Panc1 (cell line): ENCODE results near the gene ATXN7L2. TPM values are rescaled to one million over a fixed set of nuclear protein-coding genes. Genes with fewer than 3 reads are reported as not detected.

Experiments used
- ATAC-seq: fragments of 200-7000 bp; cut with Tn5 transposase; 2 replicates; pipeline ENCODE4 v1.9.1; 2020; ENCODE audit warnings: mild to moderate bottlenecking, moderate library complexity
- BruUV-seq: library from RNA; stranded (reverse); fragments of 400-500 nt; replicated peaks from 2 replicates; lab custom pipeline; 2021; lab: Mats Ljungman, UMichigan
- CTCF ChIA-PET: fragments of 300-600 bp; sonication (Branson Sonifier 250); formaldehyde crosslinking; loops from one replicate; lab custom pipeline; 2022; ENCODE audit warnings: antibody characterized with exemption; lab: Charles Lee
- POLR2A ChIA-PET: fragments of 300-600 bp; sonication (Branson Sonifier 250); formaldehyde crosslinking; loops from one replicate; lab custom pipeline; 2022; ENCODE audit warnings: antibody characterized with exemption; lab: Charles Lee
- DNase-seq: peaks from one replicate; pipeline ENCODE4 v3.0.0-alpha.2; 2010; ENCODE audit warnings: low read depth, low spot score
- H3K27ac ChIP-seq: 2 replicates; pipeline ENCODE4 v1.5.1; 2011; ENCODE audit warnings: mild to moderate bottlenecking, low read length, inconsistent platforms
- H3K27me3 ChIP-seq: fragments of 200-500 bp; sonication (Bioruptor generic); 2 replicates; pipeline ENCODE4 v1.6.0; 2014; ENCODE audit warnings: low read length, inconsistent platforms; ENCODE audit not compliant: control insufficient read depth, insufficient read depth
- H3K36me3 ChIP-seq: fragments of 200-500 bp; sonication (Bioruptor generic); 2 replicates; pipeline ENCODE4 v1.5.1; 2014; ENCODE audit warnings: inconsistent platforms, mild to moderate bottlenecking, low read length, moderate library complexity; ENCODE audit not compliant: control insufficient read depth, insufficient read depth
- H3K4me1 ChIP-seq: 2 replicates; pipeline ENCODE4 v1.5.1; 2011; ENCODE audit warnings: inconsistent platforms, mild to moderate bottlenecking, low read length, moderate library complexity; ENCODE audit not compliant: control insufficient read depth, insufficient read depth
- H3K4me3 ChIP-seq, 2 experiments: 2 replicates each; pipeline ENCODE4 v1.5.1; 2011 to 2012; ENCODE audit warnings: low read depth in 2 of 2, low read length in 2 of 2, mild to moderate bottlenecking in 2 of 2, inconsistent platforms in 1 of 2, moderate library complexity in 1 of 2
- H3K9me3 ChIP-seq: fragments of 200-500 bp; sonication (Bioruptor generic); 2 replicates; pipeline ENCODE4 v1.5.1; 2014; ENCODE audit warnings: low read depth, mild to moderate bottlenecking, inconsistent platforms, low read length, moderate library complexity; ENCODE audit not compliant: control insufficient read depth, insufficient read depth
- POLR2AphosphoS5 ChIP-seq: IDR thresholded peaks from 2 replicates; pipeline ENCODE4 v1.6.1; 2012; ENCODE audit warnings: mild to moderate bottlenecking, low read depth, low read length, moderate library complexity
- SIN3A ChIP-seq: IDR thresholded peaks from 2 replicates; pipeline ENCODE4 v1.6.1; 2012; ENCODE audit warnings: low read depth, mild to moderate bottlenecking, low read length, moderate library complexity, borderline replicate concordance; ENCODE audit not compliant: insufficient read depth
- TCF7L2 ChIP-seq: IDR thresholded peaks from 2 replicates; pipeline ENCODE4 v1.6.1; 2011; ENCODE audit warnings: mild to moderate bottlenecking, low read depth, low read length, inconsistent platforms
- in situ Hi-C: cut with HindIII; loops from 2 replicates; pipeline ENCODE4 v1.10.0; 2016; ENCODE audit warnings: low sequenced_read_pairs, low pct_unique_long_range_greater_than_20kb
- intact Hi-C: fragments of 100-400 bp; cut with micrococcal nuclease; formaldehyde crosslinking; loops from one replicate; pipeline ENCODE4 v1.10.0; 2022; ENCODE audit not compliant: unreplicated experiment
- total RNA-seq: library from RNA; stranded (reverse); gene quantifications from one replicate; pipeline ENCODE4 v1.2.1, GENCODE V29; 2021; ENCODE audit not compliant: unreplicated experiment
- TF ChIP-seq, protein P1 (sequence below), 2 experiments: IDR thresholded peaks; 2 replicates each; pipeline ENCODE4 v1.6.1; 2011 to 2012; ENCODE audit warnings: low read depth in 2 of 2, control low read depth in 1 of 2, low read length in 1 of 2, mild to moderate bottlenecking in 1 of 2, moderate library complexity in 1 of 2; ENCODE audit not compliant: insufficient read depth in 1 of 2
- TF ChIP-seq, protein P2 (sequence below): fragments of 450-650 bp; IDR thresholded peaks from 2 replicates; pipeline ENCODE4 v1.5.1; 2017; ENCODE audit warnings: mild to moderate bottlenecking

ATXN7L2 gene
- total RNA-seq, 1 experiment from 2014 or later: 4.9 TPM

DNA sequence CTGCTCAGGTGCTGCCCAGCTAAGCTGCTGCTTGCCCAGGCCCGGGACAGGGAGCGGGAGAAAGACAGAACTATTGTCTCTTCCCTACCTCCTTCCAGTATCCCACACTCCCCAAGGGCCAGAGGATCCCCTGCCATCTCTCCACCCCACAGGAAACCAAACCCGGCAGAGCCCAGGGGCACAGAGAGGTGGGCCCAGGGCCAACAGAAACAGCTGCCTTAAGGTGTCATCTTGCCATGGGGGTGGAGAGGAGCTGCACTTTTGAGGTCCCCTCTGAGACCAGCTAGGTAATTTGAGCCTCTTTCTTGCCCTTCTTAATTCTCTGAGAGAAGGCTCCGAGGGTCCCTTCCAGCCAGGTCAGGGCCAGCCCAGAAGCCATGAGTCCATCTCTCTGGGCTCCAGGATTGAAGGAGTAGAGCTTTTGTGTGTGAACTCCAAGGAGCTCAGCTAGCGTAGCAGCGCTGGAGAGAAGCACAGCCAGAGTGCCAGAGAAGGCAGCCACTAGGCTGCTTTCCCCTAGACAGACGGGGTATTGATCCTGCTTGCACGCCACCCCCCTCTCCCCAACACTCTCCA lies 46.3 kb downstream of the ATXN7L2 start:
- DNase-seq (no peak), ATAC-seq (no peak)
- ChIA-PET CTCF (interaction anchor here (0.6 to 0.9 kb wide), 6 partner anchors 31 to 141 kb away, joined by 3 to 13 read pairs (median 3); no protein-coding TSS in a partner anchor), POLR2A (no interaction called here)
- TF ChIP-seq SIN3A (no peak), TCF7L2 (no peak)
- TF ChIP-seq, protein P1, sequence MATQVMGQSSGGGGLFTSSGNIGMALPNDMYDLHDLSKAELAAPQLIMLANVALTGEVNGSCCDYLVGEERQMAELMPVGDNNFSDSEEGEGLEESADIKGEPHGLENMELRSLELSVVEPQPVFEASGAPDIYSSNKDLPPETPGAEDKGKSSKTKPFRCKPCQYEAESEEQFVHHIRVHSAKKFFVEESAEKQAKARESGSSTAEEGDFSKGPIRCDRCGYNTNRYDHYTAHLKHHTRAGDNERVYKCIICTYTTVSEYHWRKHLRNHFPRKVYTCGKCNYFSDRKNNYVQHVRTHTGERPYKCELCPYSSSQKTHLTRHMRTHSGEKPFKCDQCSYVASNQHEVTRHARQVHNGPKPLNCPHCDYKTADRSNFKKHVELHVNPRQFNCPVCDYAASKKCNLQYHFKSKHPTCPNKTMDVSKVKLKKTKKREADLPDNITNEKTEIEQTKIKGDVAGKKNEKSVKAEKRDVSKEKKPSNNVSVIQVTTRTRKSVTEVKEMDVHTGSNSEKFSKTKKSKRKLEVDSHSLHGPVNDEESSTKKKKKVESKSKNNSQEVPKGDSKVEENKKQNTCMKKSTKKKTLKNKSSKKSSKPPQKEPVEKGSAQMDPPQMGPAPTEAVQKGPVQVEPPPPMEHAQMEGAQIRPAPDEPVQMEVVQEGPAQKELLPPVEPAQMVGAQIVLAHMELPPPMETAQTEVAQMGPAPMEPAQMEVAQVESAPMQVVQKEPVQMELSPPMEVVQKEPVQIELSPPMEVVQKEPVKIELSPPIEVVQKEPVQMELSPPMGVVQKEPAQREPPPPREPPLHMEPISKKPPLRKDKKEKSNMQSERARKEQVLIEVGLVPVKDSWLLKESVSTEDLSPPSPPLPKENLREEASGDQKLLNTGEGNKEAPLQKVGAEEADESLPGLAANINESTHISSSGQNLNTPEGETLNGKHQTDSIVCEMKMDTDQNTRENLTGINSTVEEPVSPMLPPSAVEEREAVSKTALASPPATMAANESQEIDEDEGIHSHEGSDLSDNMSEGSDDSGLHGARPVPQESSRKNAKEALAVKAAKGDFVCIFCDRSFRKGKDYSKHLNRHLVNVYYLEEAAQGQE (IDR thresholded peaks at IDR 0.05; ENCODE audit: insufficient read depth in 1 of 2, low read depth in 2 of 2, low read length in 1 of 2): no peak
- TF ChIP-seq, protein P2, sequence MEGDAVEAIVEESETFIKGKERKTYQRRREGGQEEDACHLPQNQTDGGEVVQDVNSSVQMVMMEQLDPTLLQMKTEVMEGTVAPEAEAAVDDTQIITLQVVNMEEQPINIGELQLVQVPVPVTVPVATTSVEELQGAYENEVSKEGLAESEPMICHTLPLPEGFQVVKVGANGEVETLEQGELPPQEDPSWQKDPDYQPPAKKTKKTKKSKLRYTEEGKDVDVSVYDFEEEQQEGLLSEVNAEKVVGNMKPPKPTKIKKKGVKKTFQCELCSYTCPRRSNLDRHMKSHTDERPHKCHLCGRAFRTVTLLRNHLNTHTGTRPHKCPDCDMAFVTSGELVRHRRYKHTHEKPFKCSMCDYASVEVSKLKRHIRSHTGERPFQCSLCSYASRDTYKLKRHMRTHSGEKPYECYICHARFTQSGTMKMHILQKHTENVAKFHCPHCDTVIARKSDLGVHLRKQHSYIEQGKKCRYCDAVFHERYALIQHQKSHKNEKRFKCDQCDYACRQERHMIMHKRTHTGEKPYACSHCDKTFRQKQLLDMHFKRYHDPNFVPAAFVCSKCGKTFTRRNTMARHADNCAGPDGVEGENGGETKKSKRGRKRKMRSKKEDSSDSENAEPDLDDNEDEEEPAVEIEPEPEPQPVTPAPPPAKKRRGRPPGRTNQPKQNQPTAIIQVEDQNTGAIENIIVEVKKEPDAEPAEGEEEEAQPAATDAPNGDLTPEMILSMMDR: no peak
- H3K4me3 ChIP-seq: no peak overlapping the region
- intact Hi-C loops: loop anchor here (10.0 kb wide), 1 partner anchor 95 kb away; no protein-coding TSS in a partner anchor
- H3K4me1 ChIP-seq: 0 out of 2 replicates have a peak, but pooled peaks cover 3% of the 10 kb centered on the region
- BruUV-seq: no TSS peak
- H3K27ac ChIP-seq: no peak overlapping the region
- no peaks in the 10 kb centered on the region for H3K36me3 ChIP-seq
- in situ Hi-C loops: no loop called here
- H3K9me3 ChIP-seq: no peaks in the 10 kb centered on the region
- H3K27me3 ChIP-seq: no peaks in the 10 kb centered on the region

DNA sequence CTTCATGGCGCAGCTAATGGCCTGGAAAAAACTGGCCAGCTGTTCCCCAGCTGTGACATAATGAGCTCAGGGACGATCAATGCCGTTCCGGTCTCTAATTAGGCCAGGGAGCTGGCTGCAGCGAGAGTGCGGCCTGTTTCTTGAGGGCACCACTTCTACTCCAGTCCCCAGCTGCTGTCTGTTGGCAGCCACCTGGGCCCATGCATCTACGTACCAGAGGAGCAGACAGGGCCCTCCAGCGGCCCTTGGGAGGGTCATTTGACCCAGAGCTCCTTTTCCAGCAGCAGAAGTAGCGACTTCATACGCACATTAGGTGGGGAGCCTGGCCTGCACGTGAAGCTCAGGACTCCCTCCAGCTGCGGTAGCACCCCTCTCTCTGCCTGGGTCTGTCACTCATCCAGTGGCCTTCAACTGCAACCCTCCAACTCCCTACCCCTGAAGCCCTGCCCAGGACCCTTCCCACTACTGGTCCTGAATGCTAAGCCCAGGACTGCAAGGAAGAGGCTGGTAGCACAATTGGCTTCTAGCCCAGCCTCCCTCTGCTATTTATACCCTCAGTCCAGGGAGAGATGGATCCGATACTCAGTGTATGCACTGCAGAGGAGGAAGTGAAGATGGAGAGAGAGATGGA lies 46.9 kb downstream of the ATXN7L2 start:
- POLR2A ChIA-PET: no interaction called here
- H3K4me1 ChIP-seq: 0 out of 2 replicates have a peak, but pooled peaks cover 3% of the 10 kb centered on the region
- in situ Hi-C loops: no loop called here
- no TSS peak for BruUV-seq
- CTCF ChIA-PET: interaction anchor here (0.6 to 0.8 kb wide), 3 partner anchors 36 to 140 kb away, joined by 3 to 6 read pairs (median 3); no protein-coding TSS in a partner anchor
- no peak for TF ChIP-seq POLR2AphosphoS5
- TF ChIP-seq, protein P2: no peak
- TF ChIP-seq, protein P1 (IDR thresholded peaks at IDR 0.05; ENCODE audit: insufficient read depth in 1 of 2, low read depth in 2 of 2, low read length in 1 of 2): no peak
- TF ChIP-seq TCF7L2: no peak
- TF ChIP-seq SIN3A: no peak
- no peaks in the 10 kb centered on the region for H3K27me3 ChIP-seq
- no peak for DNase-seq
- no peak overlapping the region for H3K4me3 ChIP-seq
- H3K9me3 ChIP-seq: no peaks in the 10 kb centered on the region
- no peak for ATAC-seq
- H3K27ac ChIP-seq: no peak overlapping the region
- intact Hi-C loops: loop anchor here (10.0 kb wide), 1 partner anchor 96 kb away; no protein-coding TSS in a partner anchor
- H3K36me3 ChIP-seq: no peaks in the 10 kb centered on the region
